Thyroid gland (tissue), 4 donors: ENCODE measurements around the gene MFAP5. TPM values are rescaled to one million over a fixed set of nuclear protein-coding genes. Genes with fewer than 3 reads are reported as not detected.

Experiments used
- DNase-seq, 2 donors: peaks; one replicate each; pipeline ENCODE4 v3.0.0-alpha.2; 2019
- H3K27ac ChIP-seq, 3 donors: fragments of 200-600 bp; sonication (generic); 1 replicate in 2 of 3; 2 replicates in 1 of 3; pipeline ENCODE4 v1.5.1; 2016 to 2019; ENCODE audit warnings: mild to moderate bottlenecking in 1 of 3, moderate library complexity in 1 of 3
- H3K27me3 ChIP-seq: fragments of 200-600 bp; sonication (generic); one replicate; pipeline ENCODE4 v1.5.1; 2019
- H3K36me3 ChIP-seq, 2 donors: fragments of 200-600 bp; sonication (generic); one replicate each; pipeline ENCODE4 v1.5.1; 2016 to 2019
- H3K4me1 ChIP-seq, 2 donors: fragments of 200-600 bp; sonication (generic); one replicate each; pipeline ENCODE4 v1.5.1; 2017 to 2019
- H3K4me3 ChIP-seq, 3 donors: fragments of 200-600 bp; sonication (generic); replicated peaks in 1 of 3; 1 replicate in 2 of 3; 2 replicates in 1 of 3; pipeline ENCODE4 v1.5.1; 2016; ENCODE audit warnings: mild to moderate bottlenecking in 1 of 3
- H3K9me3 ChIP-seq: fragments of 200-600 bp; sonication (generic); one replicate; pipeline ENCODE4 v1.5.1; 2017
- CTCF ChIP-seq, 6 experiments: fragments of 200-600 bp in 3 of 6; fragments of 450-650 bp in 3 of 6; sonication (generic) in 3 of 6; IDR thresholded peaks; one replicate each; pipeline ENCODE4 v1.5.1; 2016 to 2019; ENCODE audit warnings: antibody characterized with exemption in 6 of 6, mild to moderate bottlenecking in 2 of 6, inconsistent platforms in 1 of 6, moderate library complexity in 1 of 6
- POLR2A ChIP-seq, 2 donors: fragments of 450-650 bp; IDR thresholded peaks; one replicate each; pipeline ENCODE4 v1.6.1; 2017; ENCODE audit warnings: antibody characterized with exemption in 2 of 2, mild to moderate bottlenecking in 2 of 2, moderate library complexity in 1 of 2
- WGBS, 2 donors: methylation state at CpG; one replicate each; pipeline ENCODE4 v1.1.5; 2017; 5-methylcytosine and 5-hydroxymethylcytosine counted together
- intact Hi-C: fragments of 100-400 bp; cut with DNase I; formaldehyde crosslinking; loops from one replicate; pipeline ENCODE4 v1.15.1; 2023
- total RNA-seq, 4 donors: library from RNA; depleted of rRNA; stranded (reverse); fragments of >200 nt; gene quantifications; one replicate each; pipeline ENCODE4 v1.2.3, GENCODE V29; 2016

MFAP5 gene
- total RNA-seq, 4 donors from 2014 or later, result 9.4 to 116 (median 36.9) TPM

DNA sequence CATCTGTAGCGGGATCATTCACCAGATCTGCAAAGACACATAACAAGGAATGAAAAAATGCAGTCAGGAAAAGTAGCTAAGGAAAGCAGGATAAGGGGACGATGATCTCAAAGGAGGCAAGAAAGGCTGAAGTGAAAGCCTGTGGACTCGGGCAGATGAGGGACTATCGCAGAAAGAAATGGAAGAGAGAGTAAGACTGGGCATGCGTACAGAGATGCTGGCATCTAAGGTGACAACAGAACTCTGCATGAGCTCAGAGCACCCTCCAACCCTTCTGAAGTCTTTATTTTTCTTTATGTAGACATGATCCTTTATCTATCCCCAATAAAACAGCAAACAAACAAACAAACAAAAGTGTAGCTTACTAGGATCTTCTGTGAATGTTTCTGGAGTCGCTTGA, 7.2 kb downstream of the MFAP5 start:
- no peak for TF ChIP-seq POLR2A (IDR thresholded peaks at IDR 0.05)
- TF ChIP-seq CTCF (IDR thresholded peaks at IDR 0.05), result no peak
- no peak for DNase-seq
- Histone ChIP-seq H3K4me3 (no peak overlapping the region), H3K27me3 (no peaks in the 10 kb centered on the region), H3K9me3 (no peaks in the 10 kb centered on the region), H3K27ac (no peak overlapping the region), H3K36me3 (no peaks in the 10 kb centered on the region), H3K4me1 (no peaks in the 10 kb centered on the region)
- WGBS, 2 donors, result 81 to 87% methylated on average over 6 of the region's 6 CpGs
- intact Hi-C loops, result loop anchor here (10.0 kb wide), 1 partner anchor 379 kb away; no protein-coding TSS in a partner anchor

GRCh38 chr12:8648576-8649205, 13.9 kb downstream of the MFAP5 start:
- H3K36me3 ChIP-seq, result no peaks in the 10 kb centered on the region
- 87 to 88% methylated on average over 8 of the region's 8 CpGs for WGBS, 2 donors
- H3K9me3 ChIP-seq, result no peaks in the 10 kb centered on the region
- H3K4me3 ChIP-seq, result no peak overlapping the region
- H3K27ac ChIP-seq, result no peak overlapping the region
- TF ChIP-seq CTCF (IDR thresholded peaks at IDR 0.05) (no peak), POLR2A (IDR thresholded peaks at IDR 0.05) (no peak)
- intact Hi-C loops, result no loop called here
- H3K4me1 ChIP-seq, result no peaks in the 10 kb centered on the region
- DNase-seq, result no peak
- no peaks in the 10 kb centered on the region for H3K27me3 ChIP-seq

DNA sequence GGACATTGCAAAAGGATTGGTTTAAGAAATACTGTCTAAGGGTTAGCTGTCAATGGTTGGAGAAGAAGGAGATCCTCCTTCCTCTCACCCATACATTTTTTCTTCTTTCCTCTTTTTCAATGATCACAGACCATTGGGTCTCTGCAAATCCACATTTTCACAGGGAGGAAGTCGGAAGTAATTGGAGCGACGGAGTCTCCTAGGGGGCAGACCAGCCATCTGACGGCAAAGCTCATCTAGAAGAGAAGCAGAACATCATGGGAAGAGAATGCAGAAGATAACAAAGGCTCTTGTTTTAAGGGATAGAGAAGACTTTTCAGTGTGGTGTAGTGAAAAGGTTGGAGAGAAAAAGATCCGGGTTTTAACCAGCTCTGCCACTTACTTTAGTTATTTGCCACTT, 14.7 kb downstream of the MFAP5 start:
- no peak for DNase-seq
- intact Hi-C loops, result no loop called here
- no peak overlapping the region for H3K4me3 ChIP-seq
- TF ChIP-seq POLR2A (IDR thresholded peaks at IDR 0.05) (no peak), CTCF (IDR thresholded peaks at IDR 0.05) (no peak)
- H3K27ac ChIP-seq, result no peak overlapping the region
- no peaks in the 10 kb centered on the region for H3K4me1 ChIP-seq
- no peaks in the 10 kb centered on the region for H3K9me3 ChIP-seq
- no peaks in the 10 kb centered on the region for H3K36me3 ChIP-seq
- H3K27me3 ChIP-seq, result no peaks in the 10 kb centered on the region
- WGBS, 2 donors, result 82 to 84% methylated on average over 5 of the region's 5 CpGs

DNA sequence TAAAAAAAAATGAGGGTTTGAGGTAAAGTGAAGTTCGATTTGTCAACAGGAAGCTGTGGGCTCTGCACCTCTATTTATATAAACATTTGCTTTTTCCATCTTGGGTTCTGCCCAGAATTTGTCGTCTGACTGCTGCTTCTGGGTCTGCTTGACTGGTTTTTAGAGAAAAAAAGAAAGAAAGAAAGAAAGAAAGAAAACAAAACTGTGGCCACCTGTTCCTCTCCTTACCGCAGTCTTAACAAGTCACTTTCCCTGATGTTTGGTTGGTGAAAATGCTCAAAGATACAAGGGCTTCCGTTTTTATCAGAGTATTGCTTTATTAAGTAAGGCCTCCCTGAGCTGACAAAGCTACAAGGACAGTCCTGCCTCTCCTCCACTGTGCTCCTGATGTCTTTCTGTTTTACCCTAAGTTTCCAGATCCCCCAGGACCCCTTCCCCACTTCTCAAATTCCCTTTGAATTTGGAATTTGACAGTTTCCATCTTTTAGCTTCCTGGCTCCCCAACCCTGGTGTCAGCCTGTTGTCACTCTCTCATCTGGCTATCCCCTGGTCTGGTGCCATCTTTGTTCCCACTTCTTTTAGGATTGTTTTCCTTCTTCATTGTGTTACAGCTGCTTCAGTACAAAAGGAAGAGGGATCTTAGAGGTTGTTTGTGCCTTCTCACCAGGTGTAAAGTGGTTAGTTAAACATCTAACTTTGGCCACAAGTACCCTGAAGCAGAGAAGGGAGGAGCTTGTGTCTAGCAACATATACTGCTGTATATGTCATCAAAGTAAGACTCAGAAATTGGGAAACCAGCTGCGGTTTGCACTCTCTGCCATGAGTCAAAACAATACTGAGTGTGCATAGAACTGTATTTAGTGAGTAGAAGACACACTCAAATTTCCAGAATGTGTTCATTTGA, 18.0 kb downstream of the MFAP5 start:
- 30 to 33% methylated on average over 5 of the region's 5 CpGs for WGBS, 2 donors
- Histone ChIP-seq H3K36me3 (no peaks in the 10 kb centered on the region), H3K9me3 (no peaks in the 10 kb centered on the region), H3K27me3 (no peaks in the 10 kb centered on the region), H3K4me3 (no peak overlapping the region), H3K4me1 (no peaks in the 10 kb centered on the region), H3K27ac (peak overlapping the region in 1 of 3 donors; percentile 31)
- no peak for TF ChIP-seq POLR2A (IDR thresholded peaks at IDR 0.05)
- no peak for TF ChIP-seq CTCF (IDR thresholded peaks at IDR 0.05)
- intact Hi-C loops, result no loop called here
- no peak for DNase-seq

DNA sequence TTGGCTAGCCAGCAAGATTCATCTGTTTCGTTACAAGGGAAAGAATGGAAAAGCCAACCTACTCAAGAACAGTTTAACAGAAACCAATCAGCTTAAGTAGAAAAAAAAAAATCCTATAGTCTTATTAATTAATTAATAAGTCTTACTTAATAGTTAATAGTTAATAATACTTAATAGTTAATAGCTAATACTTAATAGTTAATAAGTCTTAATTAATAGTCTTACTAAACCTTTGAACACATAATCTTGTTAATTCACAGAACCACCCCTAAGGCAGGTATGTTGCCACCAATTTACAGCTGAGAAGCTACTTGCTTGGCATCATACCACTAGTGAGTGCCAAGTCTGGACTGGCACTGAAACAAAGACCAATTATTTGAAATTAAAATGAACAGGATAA, 19.9 kb downstream of the MFAP5 start:
- no peak for TF ChIP-seq CTCF (IDR thresholded peaks at IDR 0.05)
- TF ChIP-seq POLR2A (IDR thresholded peaks at IDR 0.05), result no peak
- 94 to 100% methylated on average over 1 of the region's 1 CpG for WGBS, 2 donors
- H3K4me1 ChIP-seq, result no peaks in the 10 kb centered on the region
- H3K27ac ChIP-seq, result no peak overlapping the region
- no peak for DNase-seq
- H3K36me3 ChIP-seq, result no peaks in the 10 kb centered on the region
- H3K4me3 ChIP-seq, result no peak overlapping the region
- H3K9me3 ChIP-seq, result no peaks in the 10 kb centered on the region
- no peaks in the 10 kb centered on the region for H3K27me3 ChIP-seq
- intact Hi-C loops, result no loop called here
